Activated T-cell treated with anti-CD3 and anti-CD28 coated beads for 1 hour (primary cell): ENCODE measurements around the gene C1orf226.
"Not testable (repeated sequence)": the region's sequence is repeated elsewhere in the genome, so short reads cannot be mapped to it uniquely, and the experiment has no call there.

Experiments used
- DNase-seq: peaks from one replicate; pipeline ENCODE4 v3.0.0-alpha.2; 2020; ENCODE audit warnings: low read depth

The C1orf226 gene, protein sequence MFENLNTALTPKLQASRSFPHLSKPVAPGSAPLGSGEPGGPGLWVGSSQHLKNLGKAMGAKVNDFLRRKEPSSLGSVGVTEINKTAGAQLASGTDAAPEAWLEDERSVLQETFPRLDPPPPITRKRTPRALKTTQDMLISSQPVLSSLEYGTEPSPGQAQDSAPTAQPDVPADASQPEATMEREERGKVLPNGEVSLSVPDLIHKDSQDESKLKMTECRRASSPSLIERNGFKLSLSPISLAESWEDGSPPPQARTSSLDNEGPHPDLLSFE

DNA sequence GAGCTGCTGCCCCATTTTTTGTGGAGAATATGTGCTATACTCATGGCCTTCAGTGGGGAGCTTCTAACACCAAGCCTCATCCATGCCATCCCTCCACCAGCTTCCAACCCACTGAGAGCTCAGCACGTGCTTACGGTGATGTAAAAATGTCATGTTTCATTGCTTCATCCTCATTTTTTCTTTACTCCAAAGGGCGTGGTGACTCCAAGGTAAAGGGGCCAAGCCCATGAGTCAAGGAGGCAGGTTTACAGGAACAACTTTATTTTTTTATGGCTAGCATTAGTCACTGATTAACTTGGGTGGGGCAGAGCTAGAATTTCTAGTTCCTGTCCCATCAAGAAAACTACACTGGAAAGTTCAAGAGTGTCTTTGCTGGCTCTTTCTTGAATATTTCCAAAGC lies at the start of gene C1orf226:
Gene C1orf226, plus strand, starts transcription at position 346 of the 400 bp plus-strand sequence. CDS start 174 bp downstream, outside the sequence.
- no peak for DNase-seq

DNA sequence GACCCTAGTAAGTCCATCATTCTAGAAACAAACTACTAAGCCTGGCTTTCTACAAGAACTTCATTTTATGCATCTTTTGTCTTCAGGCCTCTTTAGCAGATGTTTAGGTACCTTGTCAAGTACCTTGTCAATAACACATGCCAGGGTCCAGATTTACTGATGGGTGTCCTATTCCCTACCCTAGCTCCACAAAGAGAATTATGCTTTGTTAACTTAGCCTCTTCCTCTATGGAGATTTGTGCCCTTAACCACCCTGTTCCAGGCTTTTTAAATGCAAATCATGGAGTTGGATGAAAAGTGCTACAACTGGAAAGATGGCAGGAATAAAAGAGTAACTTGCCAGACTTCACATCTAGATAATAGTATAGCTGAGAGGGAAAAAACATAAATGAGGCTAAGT lies 47.5 kb upstream of the C1orf226 start:
- DNase-seq, result no peak

DNA sequence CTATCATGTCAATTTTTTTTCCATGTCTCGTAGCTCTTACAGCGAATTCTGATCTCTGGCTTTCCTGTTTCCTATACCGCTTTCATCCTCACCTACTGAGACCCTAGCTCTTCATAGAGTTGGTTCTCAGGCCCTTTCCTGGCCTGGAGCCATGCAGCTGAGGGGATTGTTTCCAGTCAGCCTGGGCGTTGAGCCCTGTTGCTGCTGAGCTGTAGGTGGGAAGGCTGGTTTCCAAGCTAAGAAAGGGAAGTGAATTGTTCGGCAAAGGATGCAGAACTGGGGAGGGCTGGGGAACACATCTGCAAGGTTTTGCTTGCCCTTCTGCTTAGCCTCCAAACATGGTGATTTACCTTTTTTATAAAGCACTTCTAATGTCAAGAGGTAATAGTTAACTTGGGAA lies 46.4 kb upstream of the C1orf226 start:
- no peak for DNase-seq

DNA sequence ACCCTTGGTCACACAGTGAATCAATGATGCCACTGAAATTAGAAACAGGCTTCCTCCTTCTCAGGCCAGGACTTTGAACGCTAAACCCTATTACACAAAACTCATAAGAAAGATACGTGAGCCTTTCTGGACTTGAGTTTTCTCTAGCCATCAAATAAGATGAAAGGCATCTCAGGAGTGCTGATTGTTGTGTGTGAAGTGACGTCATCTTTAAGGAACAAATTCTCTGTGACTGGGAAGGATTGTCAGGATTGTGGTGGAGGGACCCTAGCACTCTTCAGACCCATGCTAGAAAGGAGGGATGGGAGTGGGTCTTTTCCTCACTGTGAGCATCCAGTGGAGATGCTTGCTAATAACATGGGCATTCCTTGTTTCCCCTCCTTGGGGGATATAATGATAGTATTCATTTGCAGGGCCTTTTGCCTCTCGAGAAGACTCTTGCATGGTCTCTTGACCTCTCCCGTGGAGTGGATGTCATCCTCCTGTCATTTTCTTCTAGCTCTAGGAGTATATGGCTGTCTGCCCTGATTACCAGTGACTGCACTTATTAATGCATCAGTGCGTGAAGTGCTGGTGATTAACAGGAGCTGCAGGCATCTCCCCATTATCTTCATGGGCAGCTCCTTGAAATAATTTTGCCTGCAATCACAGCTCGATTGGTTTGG lies 44.8 kb upstream of the C1orf226 start:
- no peak for DNase-seq

- no peak for DNase-seq
Measured at GRCh38 chr1:162342452-162342983, 39.0 kb upstream of the C1orf226 start.

GRCh38 chr1:162343470-162343869 lies 38.1 kb upstream of the C1orf226 start:
- no peak for DNase-seq

DNA sequence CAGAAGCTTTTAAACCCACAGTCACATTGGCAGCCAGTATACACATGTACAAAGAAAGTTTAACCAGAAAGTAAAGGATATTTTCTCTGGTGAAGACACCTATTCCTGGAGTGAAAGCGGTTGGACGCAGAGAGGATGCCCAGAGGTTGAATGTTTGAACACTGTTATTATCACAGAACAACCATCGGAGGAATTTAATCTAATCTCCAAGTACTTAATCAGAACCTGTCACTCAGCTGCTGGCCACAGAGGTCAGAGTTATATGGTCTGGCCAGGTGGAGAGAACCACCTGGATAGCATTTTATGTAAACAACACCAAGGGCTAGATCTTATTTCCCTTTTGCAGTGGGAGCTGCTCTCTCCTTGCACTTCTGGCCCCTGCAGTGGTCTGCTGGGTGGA lies 34.2 kb upstream of the C1orf226 start:
- no peak for DNase-seq

GRCh38 chr1:162349635-162350330 lies 31.7 kb upstream of the C1orf226 start:
- no peak for DNase-seq

DNA sequence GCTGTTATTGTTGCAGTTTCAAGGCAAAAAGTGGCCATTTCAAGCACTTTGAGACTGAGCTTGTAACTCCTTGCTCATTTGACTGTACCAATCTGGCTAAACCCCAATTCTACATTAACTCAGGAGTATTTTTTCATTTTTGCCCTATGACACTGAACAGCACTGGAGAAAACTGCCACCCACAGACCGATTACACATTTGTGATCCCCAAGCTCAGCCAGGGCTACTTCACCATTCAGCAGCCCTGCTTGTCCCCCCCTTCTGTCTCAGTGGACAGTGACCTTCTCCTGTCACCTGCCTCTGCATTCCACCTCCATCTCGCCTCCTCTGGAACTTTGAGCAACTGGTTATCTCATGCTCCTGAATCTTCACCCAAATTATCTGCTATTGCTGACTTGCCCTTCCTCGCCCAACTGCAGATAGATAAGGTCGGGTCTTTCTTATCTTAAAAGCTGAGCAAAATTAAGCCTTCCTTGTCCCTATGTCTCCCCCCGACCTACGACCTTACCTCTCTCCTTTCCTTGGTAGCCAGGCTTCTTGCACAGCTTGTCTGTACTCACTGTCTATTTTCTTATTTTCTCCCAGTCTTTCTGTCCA lies 30.2 kb upstream of the C1orf226 start:
- no peak for DNase-seq

GRCh38 chr1:162351874-162352273 lies 29.7 kb upstream of the C1orf226 start:
- DNase-seq, result not testable (repeated sequence)

GRCh38 chr1:162353078-162353477 lies 28.4 kb upstream of the C1orf226 start:
- no peak for DNase-seq

DNA sequence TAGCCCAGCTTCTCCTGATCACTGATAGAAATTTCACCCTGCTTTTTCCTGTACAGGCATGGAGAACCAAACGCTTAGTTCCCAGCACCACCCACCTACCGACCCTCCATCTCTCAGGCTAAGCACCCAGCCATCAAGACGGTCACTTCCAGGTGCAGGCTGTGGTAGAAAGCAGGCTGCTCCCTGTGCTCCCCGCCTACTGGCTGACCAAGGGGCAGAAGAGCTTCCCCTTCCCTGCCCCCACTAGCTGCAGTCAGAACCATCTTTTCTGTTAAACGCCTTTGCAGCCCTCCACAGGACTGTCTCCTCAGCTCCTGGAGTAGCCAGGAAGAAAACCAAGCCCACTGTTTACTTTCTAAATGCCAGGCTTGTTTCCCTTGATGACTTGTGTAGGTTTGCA lies 27.8 kb upstream of the C1orf226 start:
- no peak for DNase-seq

GRCh38 chr1:162357681-162358266 lies 23.8 kb upstream of the C1orf226 start:
- DNase-seq, result no peak

DNA sequence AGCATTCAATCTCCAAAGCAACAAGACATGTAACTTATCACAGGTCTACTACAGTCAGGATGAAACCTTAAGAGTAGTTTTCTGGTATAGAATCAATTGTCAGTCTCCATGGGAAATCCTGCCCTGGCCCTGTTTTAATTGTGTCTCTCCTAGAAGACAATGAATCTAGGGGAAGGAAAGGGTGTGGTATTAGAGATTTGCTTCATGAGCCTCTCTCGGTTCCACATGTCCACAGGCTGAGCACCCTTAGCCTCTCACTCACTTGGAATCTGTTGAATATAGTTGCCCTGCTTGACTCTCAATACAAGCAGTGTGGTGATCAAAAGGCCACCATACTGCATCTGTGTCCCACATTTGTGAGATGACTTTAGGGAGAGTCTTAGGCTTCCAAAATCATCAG lies 22.6 kb upstream of the C1orf226 start:
- no peak for DNase-seq

- DNase-seq, result no peak
Measured at GRCh38 chr1:162359523-162360236, 21.8 kb upstream of the C1orf226 start.

DNA sequence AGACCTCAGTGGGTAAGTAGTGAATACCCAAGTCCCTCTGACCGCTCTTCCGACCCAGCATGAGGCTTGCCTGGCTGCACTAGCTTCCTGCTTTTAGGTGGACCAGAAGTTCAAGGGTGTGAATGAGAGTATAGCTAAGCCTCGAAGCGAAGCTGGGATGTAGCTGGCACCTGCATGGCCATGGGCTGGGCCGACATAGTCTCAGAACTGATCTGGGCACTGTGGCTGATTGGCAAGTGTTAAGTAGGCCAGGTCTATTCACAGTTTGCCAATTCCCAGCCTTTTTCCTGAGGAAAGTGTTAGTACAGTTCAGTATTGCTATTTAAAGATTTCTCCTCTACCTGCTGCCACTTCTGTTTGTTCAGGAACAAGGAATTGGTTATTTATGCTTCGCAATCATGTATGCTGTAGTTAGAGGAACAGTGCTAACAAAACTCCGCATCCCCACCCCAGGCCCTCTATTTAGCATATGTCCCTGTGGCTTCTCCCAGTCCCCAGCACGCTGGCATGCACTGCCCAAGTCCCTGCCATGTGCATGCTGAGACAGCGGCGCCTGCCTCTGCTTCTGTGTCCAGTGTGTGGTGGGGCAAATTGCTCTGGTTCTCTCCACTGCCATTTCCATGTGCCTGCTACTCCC lies 21.2 kb upstream of the C1orf226 start:
- no peak for DNase-seq

GRCh38 chr1:162360874-162361260 lies 20.7 kb upstream of the C1orf226 start:
- DNase-seq, result no peak

DNA sequence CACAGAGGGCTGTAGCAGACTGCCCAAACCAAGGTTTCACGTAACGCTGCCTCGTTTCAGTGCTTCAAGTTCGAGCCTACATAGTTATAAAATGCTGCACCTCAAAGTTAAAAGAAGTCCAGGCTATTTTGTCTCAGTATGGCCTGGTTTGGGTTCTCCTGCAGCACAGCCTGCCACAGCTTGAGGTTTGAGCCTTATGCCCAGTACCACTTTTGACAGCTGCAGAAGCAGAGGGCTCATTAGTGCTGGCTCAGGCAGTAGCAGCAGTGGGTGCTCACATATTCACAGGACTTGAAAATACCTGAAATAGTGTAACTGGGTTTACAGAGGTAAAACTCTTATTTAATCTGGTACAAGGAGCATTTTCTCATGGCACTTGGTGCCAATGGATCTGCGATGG lies 20.2 kb upstream of the C1orf226 start:
- no peak for DNase-seq

GRCh38 chr1:162363823-162364222 lies 17.7 kb upstream of the C1orf226 start:
- no peak for DNase-seq

DNA sequence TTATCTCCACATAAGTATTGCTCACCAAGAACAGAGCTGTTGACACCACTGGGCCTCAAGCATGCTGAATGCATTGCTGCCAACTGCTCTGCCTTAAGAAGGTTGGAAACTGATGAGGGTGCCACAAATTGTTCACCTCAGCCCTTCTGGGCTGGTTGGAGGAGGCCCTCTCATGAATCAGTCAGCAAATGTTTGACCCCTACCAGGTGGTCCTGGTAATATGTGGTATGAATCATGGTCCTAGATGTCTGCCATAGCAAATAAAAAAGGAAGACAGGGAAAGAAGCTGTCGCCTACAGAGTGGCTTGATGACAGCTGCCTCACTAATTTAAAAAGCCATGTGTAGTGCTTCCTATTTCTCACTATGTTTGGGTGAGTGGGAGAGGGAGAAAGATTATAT lies 17.0 kb upstream of the C1orf226 start:
- no peak for DNase-seq
